A673 (cell line): ENCODE data around the gene GPC6. TPM values are rescaled to one million over a fixed set of nuclear protein-coding genes. Genes with fewer than 3 reads are reported as not detected.

Experiments
- BruUV-seq: library from RNA; stranded (reverse); fragments of 400-500 nt; replicated peaks from 2 replicates; lab custom pipeline; 2021; lab: Mats Ljungman, UMichigan
- CTCF ChIA-PET: fragments of 300-600 bp; sonication (Branson Sonifier 250); formaldehyde crosslinking; loops from one replicate; lab custom pipeline; 2022; ENCODE audit warnings: antibody characterized with exemption; lab: Charles Lee
- POLR2A ChIA-PET: fragments of 300-600 bp; sonication (Branson Sonifier 250); formaldehyde crosslinking; loops from one replicate; lab custom pipeline; 2022; ENCODE audit warnings: antibody characterized with exemption; ENCODE audit not compliant: low non-redundant PET; lab: Charles Lee
- DNase-seq: peaks from one replicate; pipeline ENCODE4 v3.0.0-alpha.2; 2015; ENCODE audit warnings: low spot score
- H3K27ac ChIP-seq: fragments of 200-600 bp; sonication (generic); 2 replicates; pipeline ENCODE4 v1.5.1; 2016; ENCODE audit warnings: mixed run types, low read depth, mild to moderate bottlenecking, mixed read lengths, antibody characterized with exemption, low read length; ENCODE audit not compliant: poor library complexity, severe bottlenecking
- H3K27me3 ChIP-seq: fragments of 200-600 bp; sonication (generic); replicated peaks from 2 replicates; pipeline ENCODE4 v1.6.1; 2017; ENCODE audit warnings: mixed run types, low read depth, mild to moderate bottlenecking, mixed read lengths, antibody characterized with exemption, low read length; ENCODE audit not compliant: insufficient read depth, poor library complexity
- H3K36me3 ChIP-seq: fragments of 200-600 bp; sonication (generic); 2 replicates; pipeline ENCODE4 v1.6.1; 2016; ENCODE audit warnings: mixed run types, mild to moderate bottlenecking, mixed read lengths, antibody characterized with exemption, low read length; ENCODE audit not compliant: insufficient read depth, poor library complexity, severe bottlenecking
- H3K4me1 ChIP-seq: fragments of 200-600 bp; sonication (generic); 2 replicates; pipeline ENCODE4 v1.6.1; 2017; ENCODE audit warnings: mixed run types, mild to moderate bottlenecking, mixed read lengths, antibody characterized with exemption, low read length; ENCODE audit not compliant: insufficient read depth, poor library complexity, severe bottlenecking
- H3K4me3 ChIP-seq: fragments of 200-600 bp; sonication (generic); 2 replicates; pipeline ENCODE4 v1.5.1; 2016; ENCODE audit warnings: low read depth, mixed run types, mild to moderate bottlenecking, mixed read lengths, low read length; ENCODE audit not compliant: poor library complexity, severe bottlenecking
- H3K9me3 ChIP-seq: fragments of 200-600 bp; sonication (generic); 2 replicates; pipeline ENCODE4 v1.6.1; 2016; ENCODE audit warnings: mixed run types, low read depth, mild to moderate bottlenecking, mixed read lengths, antibody characterized with exemption, low read length; ENCODE audit not compliant: poor library complexity, severe bottlenecking
- CTCF ChIP-seq: fragments of 300-800, 200-600 bp; sonication (generic); conservative IDR thresholded peaks from 2 replicates; pipeline ENCODE4 v1.5.1; 2017; ENCODE audit warnings: low read depth, mild to moderate bottlenecking, antibody characterized with exemption, low read length, moderate library complexity, mixed read lengths
- EZH2 ChIP-seq: fragments of 200-600 bp; sonication (generic); IDR thresholded peaks from 2 replicates; pipeline ENCODE4 v1.6.1; 2017; ENCODE audit warnings: borderline replicate concordance, low read depth, mild to moderate bottlenecking, mixed read lengths, antibody characterized with exemption, low read length; ENCODE audit not compliant: poor library complexity, severe bottlenecking
- intact Hi-C: fragments of 100-400 bp; cut with micrococcal nuclease; formaldehyde crosslinking; loops from one replicate; pipeline ENCODE4 v1.10.0; 2022; ENCODE audit not compliant: unreplicated experiment
- total RNA-seq: library from RNA; stranded (reverse); gene quantifications from 2 replicates; pipeline ENCODE4 v1.2.3, GENCODE V29; 2021

Gene GPC6
- total RNA-seq, 1 experiment from 2014 or later, result 23.3 TPM

- H3K4me3 ChIP-seq, result no peak overlapping the region
- H3K4me1 ChIP-seq, result peaks cover 7% of the 10 kb centered on the region
- ChIA-PET POLR2A (no interaction called here), CTCF (no interaction called here)
- TF ChIP-seq CTCF (no peak), EZH2 (no peak)
- H3K36me3 ChIP-seq, result no peaks in the 10 kb centered on the region
- no peak overlapping the region for H3K27ac ChIP-seq
- intact Hi-C loops, result no loop called here
- H3K9me3 ChIP-seq, result no peaks in the 10 kb centered on the region
- peak; percentile 53 for DNase-seq
- no TSS peak for BruUV-seq
- H3K27me3 ChIP-seq, result no peaks in the 10 kb centered on the region
These were observed 376.4 kb downstream of the GPC6 start for GRCh38 chr13:93603043-93603442.

DNA sequence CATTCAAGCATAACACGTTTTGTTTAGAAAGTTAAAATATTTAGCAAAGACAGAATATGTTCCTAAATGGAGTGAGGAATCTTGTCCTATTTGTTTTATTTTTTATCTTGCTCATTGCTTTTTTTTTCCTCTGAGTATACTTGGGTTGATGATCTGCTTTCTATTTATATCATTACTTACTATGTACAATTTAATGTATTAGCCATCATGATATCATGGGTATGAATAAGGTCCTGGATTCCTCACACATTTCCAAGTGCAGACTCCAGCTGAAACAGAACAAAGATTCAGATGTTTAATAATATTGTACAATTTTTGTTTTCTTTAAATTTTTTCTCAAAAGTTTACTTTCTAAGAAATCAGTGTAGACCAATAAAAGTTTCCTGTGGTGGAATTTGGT lies 388.2 kb downstream of the GPC6 start:
- intact Hi-C loops, result no loop called here
- no peaks in the 10 kb centered on the region for H3K4me1 ChIP-seq
- no peaks in the 10 kb centered on the region for H3K9me3 ChIP-seq
- no peak overlapping the region for H3K4me3 ChIP-seq
- ChIA-PET POLR2A (no interaction called here), CTCF (no interaction called here)
- no peak for DNase-seq
- BruUV-seq, result no TSS peak
- no peak overlapping the region for H3K27ac ChIP-seq
- no peaks in the 10 kb centered on the region for H3K27me3 ChIP-seq
- no peaks in the 10 kb centered on the region for H3K36me3 ChIP-seq
- no peak for TF ChIP-seq EZH2
- TF ChIP-seq CTCF, result no peak

DNA sequence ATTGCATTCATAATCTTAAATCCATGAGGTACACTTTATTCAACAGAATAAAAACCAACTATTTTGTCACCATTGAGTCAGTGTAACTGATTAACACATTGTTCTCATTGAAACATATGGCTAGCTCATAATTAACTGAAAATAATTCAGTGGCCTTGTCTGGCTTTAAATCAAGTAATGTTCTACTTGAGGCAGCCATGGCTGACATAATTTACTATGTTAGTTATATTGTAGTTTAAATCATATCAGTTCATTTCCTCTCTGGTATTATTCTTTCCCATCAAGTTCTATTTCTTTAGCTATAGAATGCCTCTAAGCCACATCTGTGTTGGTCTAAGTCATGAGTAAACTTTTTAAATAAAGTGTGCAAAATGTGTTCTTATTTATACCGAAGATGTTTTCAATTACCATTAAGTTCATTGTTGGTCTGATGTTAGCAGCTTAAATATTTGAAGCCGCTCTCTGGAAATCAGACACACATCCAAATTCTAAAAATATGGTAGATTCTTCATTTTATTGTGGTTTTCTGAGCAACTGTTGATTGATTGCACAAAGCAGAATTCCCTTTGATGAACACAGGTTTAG lies 393.7 kb downstream of the GPC6 start:
- H3K27ac ChIP-seq, result no peak overlapping the region
- no peaks in the 10 kb centered on the region for H3K4me1 ChIP-seq
- no peaks in the 10 kb centered on the region for H3K36me3 ChIP-seq
- ChIA-PET POLR2A (no interaction called here), CTCF (no interaction called here)
- intact Hi-C loops, result no loop called here
- no peaks in the 10 kb centered on the region for H3K9me3 ChIP-seq
- H3K4me3 ChIP-seq, result no peak overlapping the region
- H3K27me3 ChIP-seq, result no peaks in the 10 kb centered on the region
- DNase-seq, result no peak
- BruUV-seq, result no TSS peak
- TF ChIP-seq EZH2, result no peak
- no peak for TF ChIP-seq CTCF
